ENCODE measurements around the gene MARCKS. TPM values are rescaled to one million over a fixed set of nuclear protein-coding genes. Genes with fewer than 3 reads are reported as not detected.
A peak's percentile ranks its signal among the peaks of the same experiment; 100 is the strongest.

The MARCKS gene
- total RNA-seq, 6 experiments from 2014 or later: 162 to 199 (median 166) TPM

DNA sequence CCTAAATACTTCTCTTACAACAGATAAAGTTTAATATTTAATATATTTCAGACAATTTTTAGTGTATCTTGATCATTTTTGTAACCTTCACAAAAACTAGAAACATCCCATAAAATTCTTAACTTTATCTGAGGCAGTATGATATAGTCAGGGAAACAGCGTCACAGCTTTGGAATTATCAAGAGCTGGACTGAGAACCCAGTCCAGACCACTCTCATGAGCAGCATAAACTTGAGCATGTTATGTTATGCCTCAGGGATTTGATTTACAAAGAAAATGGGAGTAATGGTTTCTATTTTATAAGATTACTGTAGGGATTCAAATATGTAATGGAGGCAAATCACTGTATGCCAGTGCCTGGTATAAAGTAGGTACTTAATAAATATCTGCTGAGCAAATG is 8.3 kb upstream of the MARCKS start:
- Mint-ChIP-seq H3K27ac (no peak overlapping the region), H3K9me3 (no peaks in the 10 kb centered on the region), H3K4me3 (no peak overlapping the region), H3K27me3 (ENCODE audit: insufficient read depth) (peaks cover 3% of the 10 kb centered on the region), H3K36me3 (ENCODE audit: low read depth) (no peaks in the 10 kb centered on the region), H3K4me1 (ENCODE audit: low read depth) (peaks cover 22% of the 10 kb centered on the region)
- TF ChIP-seq, protein P1, sequence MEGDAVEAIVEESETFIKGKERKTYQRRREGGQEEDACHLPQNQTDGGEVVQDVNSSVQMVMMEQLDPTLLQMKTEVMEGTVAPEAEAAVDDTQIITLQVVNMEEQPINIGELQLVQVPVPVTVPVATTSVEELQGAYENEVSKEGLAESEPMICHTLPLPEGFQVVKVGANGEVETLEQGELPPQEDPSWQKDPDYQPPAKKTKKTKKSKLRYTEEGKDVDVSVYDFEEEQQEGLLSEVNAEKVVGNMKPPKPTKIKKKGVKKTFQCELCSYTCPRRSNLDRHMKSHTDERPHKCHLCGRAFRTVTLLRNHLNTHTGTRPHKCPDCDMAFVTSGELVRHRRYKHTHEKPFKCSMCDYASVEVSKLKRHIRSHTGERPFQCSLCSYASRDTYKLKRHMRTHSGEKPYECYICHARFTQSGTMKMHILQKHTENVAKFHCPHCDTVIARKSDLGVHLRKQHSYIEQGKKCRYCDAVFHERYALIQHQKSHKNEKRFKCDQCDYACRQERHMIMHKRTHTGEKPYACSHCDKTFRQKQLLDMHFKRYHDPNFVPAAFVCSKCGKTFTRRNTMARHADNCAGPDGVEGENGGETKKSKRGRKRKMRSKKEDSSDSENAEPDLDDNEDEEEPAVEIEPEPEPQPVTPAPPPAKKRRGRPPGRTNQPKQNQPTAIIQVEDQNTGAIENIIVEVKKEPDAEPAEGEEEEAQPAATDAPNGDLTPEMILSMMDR (IDR thresholded peaks at IDR 0.05): no peak
- DNase-seq: no peak

DNA sequence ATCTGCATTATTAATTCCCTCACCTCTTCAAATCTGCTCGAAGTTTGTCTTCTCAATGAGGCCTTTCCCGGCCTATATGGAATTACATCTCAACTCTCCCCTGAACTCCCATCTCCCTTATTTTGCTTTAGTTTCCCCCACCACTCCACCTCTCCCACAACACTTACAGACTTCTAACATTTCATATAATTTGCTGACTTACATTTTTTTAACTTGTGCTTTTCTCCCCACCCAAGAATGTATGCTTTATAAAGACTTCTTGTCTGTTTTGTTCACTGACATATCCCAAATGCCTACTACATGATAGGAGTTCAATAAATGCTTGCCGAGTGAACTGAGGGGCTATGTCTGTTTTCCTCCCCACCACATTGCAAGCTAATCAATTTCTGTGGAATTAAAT is 3.9 kb upstream of the MARCKS start:
- no peak overlapping the region for H3K27ac Mint-ChIP-seq

DNA sequence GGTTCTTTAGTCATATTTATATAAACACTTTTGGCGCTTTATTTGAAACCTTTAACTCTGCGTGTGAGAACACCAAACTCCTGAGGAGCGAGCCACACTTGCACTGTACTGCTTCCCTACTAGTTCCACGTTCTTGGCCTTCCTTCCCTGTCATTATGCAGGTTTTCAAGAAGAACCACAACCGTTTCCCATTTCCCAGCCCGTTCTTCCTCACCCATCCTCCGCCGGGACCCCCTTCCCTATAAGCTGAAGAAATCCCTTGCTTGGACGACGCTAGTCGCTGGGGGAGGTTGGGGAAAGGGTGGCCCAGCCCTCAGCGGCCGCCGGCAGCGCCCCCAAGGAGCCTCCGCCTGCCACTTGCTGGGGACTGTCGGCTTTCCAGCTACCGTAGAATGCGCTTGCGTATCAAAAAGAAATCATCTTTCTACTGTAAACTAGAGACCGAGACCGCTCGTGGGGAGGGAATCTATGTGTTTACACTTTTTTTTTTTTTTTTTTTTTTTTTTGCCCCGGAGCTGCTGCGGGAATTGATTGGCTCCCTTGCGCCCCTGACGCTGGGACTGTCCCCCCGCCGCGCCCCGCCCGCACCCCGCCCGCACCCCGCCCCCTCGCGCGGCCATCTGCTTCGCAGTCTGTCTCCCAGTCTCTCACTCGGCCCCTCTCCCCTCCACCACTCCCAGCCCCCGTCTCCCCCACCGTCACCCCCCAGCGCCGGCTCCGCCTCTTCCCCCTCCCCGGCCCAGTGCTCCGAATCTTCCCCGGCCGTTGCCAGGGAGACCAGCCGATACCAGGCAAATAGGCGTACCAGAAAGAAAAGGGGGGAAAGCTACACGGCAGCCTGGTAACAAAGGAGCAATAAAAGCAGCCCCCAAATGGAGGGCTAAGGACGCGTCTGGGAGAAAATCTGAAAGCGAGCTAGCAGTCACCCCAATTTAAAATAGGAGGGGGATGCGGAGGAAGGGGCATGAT is 2.3 kb upstream of the MARCKS start:
- Mint-ChIP-seq H3K4me1 (ENCODE audit: low read depth) (no peaks in the 10 kb centered on the region; the same call in 1 of the 2 replicates), H3K36me3 (ENCODE audit: low read depth) (peaks cover 9% of the 10 kb centered on the region), H3K9me3 (no peaks in the 10 kb centered on the region), H3K27me3 (ENCODE audit: insufficient read depth) (no peaks in the 10 kb centered on the region), H3K27ac (no peak overlapping the region), H3K4me3 (no peak overlapping the region; the same call in 1 of the 2 replicates)
- peak; percentile 65 for DNase-seq
- TF ChIP-seq, protein P1 (IDR thresholded peaks at IDR 0.05): peak; percentile 44

More for the DNA sequence above, 3.9 kb upstream of the MARCKS start:
- Mint-ChIP-seq H3K4me3 (no peak overlapping the region), H3K9me3 (no peaks in the 10 kb centered on the region), H3K4me1 (ENCODE audit: low read depth) (peaks cover 4% of the 10 kb centered on the region; the same call in 1 of the 2 replicates), H3K36me3 (ENCODE audit: low read depth) (peaks cover 7% of the 10 kb centered on the region), H3K27me3 (ENCODE audit: insufficient read depth) (peaks cover 2% of the 10 kb centered on the region; the same call in 1 of the 2 replicates)
- TF ChIP-seq, protein P1 (IDR thresholded peaks at IDR 0.05): no peak
- DNase-seq: no peak

DNA sequence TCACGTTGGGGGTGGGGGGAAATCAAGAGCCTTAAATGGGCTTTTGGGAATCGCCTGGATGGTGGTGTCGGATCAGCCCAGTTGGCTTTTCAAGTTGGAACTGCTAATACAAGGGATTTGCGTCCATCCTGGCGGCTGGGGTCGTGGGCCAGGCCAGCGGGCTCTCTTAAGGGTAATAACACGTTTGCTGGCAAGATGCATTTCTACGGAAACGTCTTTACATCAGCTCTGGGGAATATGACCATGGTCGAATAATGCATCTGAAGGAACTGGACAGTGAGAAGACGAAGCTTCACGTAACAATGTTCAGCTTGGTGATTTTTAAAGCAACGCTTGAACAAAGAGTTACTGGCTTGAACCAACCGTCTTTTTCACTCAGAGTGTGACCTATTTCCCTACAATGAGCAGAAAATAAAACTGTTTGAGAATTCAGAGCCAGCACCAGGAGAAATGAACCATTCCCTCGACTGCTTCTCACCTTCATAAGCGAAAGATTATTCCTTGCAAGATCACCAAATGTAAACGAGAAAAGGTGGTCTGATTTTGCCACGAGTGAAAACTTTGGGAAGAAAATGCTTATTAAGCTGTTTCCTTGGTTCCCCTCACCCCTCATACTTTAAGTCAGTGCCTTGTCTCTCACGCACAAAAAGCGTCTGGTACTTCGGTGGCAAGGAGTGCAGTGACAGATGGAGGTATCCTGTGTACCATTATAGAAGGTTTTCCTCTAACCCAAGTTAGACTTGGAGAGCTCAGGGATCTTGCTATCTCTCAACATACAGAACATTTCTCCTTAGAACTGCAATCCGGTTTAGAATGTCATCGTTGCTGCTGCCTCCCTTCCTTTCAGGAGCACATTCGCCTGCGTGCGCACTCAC is 1.4 kb upstream of the MARCKS start:
- DNase-seq: peak; percentile 42
- H3K27ac Mint-ChIP-seq: no peak overlapping the region
- H3K36me3 Mint-ChIP-seq (ENCODE audit: low read depth): peaks cover 14% of the 10 kb centered on the region
- TF ChIP-seq, protein P1 (IDR thresholded peaks at IDR 0.05): no peak
- H3K9me3 Mint-ChIP-seq: no peaks in the 10 kb centered on the region
- no peak overlapping the region for H3K4me3 Mint-ChIP-seq
- H3K4me1 Mint-ChIP-seq (ENCODE audit: low read depth): peaks cover 4% of the 10 kb centered on the region
- H3K27me3 Mint-ChIP-seq (ENCODE audit: insufficient read depth): no peaks in the 10 kb centered on the region; the same call in 1 of the 2 replicates

DNA sequence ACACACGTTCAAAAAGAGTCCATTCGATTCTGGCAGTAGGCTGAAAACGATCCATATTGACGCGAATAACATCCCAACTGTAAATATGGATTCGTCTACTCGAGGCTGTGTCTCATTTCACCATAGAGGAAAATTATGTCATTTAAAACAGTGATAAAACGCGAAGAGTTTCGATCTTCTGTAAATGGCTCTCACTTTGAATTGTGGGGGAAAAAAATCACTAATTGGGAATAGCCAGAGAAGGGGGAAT is 845 bp upstream of the MARCKS start:
- Mint-ChIP-seq H3K4me1 (ENCODE audit: low read depth) (peaks cover 9% of the 10 kb centered on the region), H3K9me3 (no peaks in the 10 kb centered on the region), H3K36me3 (ENCODE audit: low read depth) (peaks cover 20% of the 10 kb centered on the region), H3K27ac (no peak overlapping the region), H3K27me3 (ENCODE audit: insufficient read depth) (no peaks in the 10 kb centered on the region; the same call in 1 of the 2 replicates), H3K4me3 (no peak overlapping the region)
- TF ChIP-seq, protein P1 (IDR thresholded peaks at IDR 0.05): no peak
- no peak for DNase-seq

All from HFFc6 (cell line).